Measurements from ENCODE around the gene CSH1. TPM values are rescaled to one million over a fixed set of nuclear protein-coding genes. Genes with fewer than 3 reads are reported as not detected.
A peak's percentile ranks its signal among the peaks of the same experiment; 100 is the strongest.
"Not testable (repeated sequence)": the region's sequence is repeated elsewhere in the genome, so short reads cannot be mapped to it uniquely, and the experiment has no call there.

CSH1 gene
- total RNA-seq, 3 donors from 2014 or later (not counting 1 experiment from before 2014, with no cell fraction given), result not detected

DNA sequence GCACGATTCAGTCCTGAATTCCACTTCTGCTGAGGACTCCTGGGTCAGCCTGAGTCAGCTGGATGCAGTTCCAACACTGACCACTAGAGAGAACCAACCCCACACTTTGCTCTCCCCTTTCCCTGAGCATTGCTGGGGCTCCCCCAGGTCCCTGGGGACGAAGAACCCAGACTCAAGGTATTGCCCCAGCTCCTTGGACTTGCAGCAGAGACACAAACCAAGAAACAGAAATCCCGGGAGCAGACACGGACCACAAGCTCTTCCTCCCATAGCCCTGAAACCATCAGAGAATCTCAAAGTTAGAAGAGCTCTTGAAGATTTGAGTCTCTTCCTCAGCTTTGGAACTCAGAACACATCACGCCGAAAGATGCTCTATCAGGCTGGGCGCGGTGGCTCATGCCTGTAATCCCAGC lies 22.9 kb upstream of the CSH1 start:
- no peaks in the 10 kb centered on the region for H3K27me3 ChIP-seq (ENCODE audit: control insufficient read depth, insufficient read depth, low read length)
- peak; percentile 91 to 100 (median 100) for ATAC-seq
- Mint-ChIP-seq H3K9me3 (no peaks in the 10 kb centered on the region), H3K27ac (peak overlapping the region in 1 of 2 donors; percentile 68), H3K4me1 (peaks cover 8 to 11% of the 10 kb centered on the region in 2 donors), H3K36me3 (no peaks in the 10 kb centered on the region), H3K27me3 (ENCODE audit: low read depth in 2 of 2) (peaks cover 4 to 7% of the 10 kb centered on the region in 2 donors), H3K4me3 (no peak overlapping the region)
- H3K36me3 ChIP-seq (ENCODE audit: control insufficient read depth, insufficient read depth, low read length), result no peaks in the 10 kb centered on the region
- H3K27ac ChIP-seq (ENCODE audit: low read length), result no peak overlapping the region
- H3K4me3 ChIP-seq (ENCODE audit: low read length), result no peak overlapping the region
- TF ChIP-seq CTCF (IDR thresholded peaks at IDR 0.05), result peak; percentile 95
- intact Hi-C loops (cut with micrococcal nuclease), result loop anchor here (1.0 to 5.0 kb wide), 6 partner anchors 27 to 363 kb away; no protein-coding TSS in a partner anchor
- H3K9me3 ChIP-seq (ENCODE audit: control insufficient read depth, insufficient read depth, low read length), result no peaks in the 10 kb centered on the region
- WGBS (ENCODE audit: insufficient coverage), result 48% methylated on average over 8 of the region's 8 CpGs
- DNase-seq, result peak; percentile 64 to 91
- peaks cover 19% of the 10 kb centered on the region for H3K4me1 ChIP-seq (ENCODE audit: control insufficient read depth, insufficient read depth, low read length)

DNA sequence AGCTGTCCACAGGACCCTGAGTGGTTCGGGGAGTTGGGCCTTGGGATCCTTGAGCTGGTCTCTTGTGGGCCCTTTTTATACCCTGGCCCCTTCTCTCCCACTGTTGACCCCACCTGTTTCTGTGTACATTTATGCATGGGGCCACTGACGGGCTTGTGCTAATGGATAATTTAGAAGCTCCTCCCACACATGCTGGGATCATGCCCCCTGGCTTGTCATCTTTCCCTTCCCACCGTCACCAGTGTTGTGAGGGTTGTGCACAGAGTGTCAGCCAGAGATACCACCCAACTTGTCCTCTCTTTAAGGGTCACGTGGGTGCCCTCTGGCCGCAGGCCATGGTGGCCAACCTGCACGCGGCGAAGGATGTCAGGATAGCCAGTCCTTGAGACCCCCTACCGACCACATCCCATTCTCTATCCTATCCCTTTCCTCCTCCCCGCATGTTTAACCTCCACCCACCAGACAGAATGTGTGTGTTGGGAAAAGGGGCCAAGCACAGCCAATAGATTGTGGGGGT lies 22.5 kb upstream of the CSH1 start, which contains the start of gene GH1:
Gene GH1 (minus strand): TSS at position 51 of the 517 bp plus-strand sequence. CDS start 63 bp downstream, outside the sequence.
- not testable (repeated sequence) for H3K36me3 ChIP-seq (ENCODE audit: control insufficient read depth, insufficient read depth, low read length); H3K9me3 Mint-ChIP-seq; H3K4me3 ChIP-seq (ENCODE audit: low read length); H3K27me3 ChIP-seq (ENCODE audit: control insufficient read depth, insufficient read depth, low read length); ATAC-seq; H3K36me3 Mint-ChIP-seq; DNase-seq; H3K4me3 Mint-ChIP-seq; H3K27me3 Mint-ChIP-seq (ENCODE audit: low read depth in 2 of 2); H3K9me3 ChIP-seq (ENCODE audit: control insufficient read depth, insufficient read depth, low read length); H3K27ac ChIP-seq (ENCODE audit: low read length)
- WGBS (ENCODE audit: insufficient coverage), result 77% methylated on average over 7 of the region's 10 CpGs
- Mint-ChIP-seq H3K4me1 (peaks cover 8 to 11% of the 10 kb centered on the region in 2 donors), H3K27ac (peak within 1 kb of the TSS in 1 of 2 donors; percentile 68)
- intact Hi-C loops (cut with micrococcal nuclease), result loop anchor here (1.0 to 5.0 kb wide), 6 partner anchors 27 to 363 kb away; no protein-coding TSS in a partner anchor
- H3K4me1 ChIP-seq (ENCODE audit: control insufficient read depth, insufficient read depth, low read length), result peaks cover 19% of the 10 kb centered on the region

GRCh38 chr17:63918305-63918704 lies 21.9 kb upstream of the CSH1 start:
- no peaks in the 10 kb centered on the region for H3K27me3 ChIP-seq (ENCODE audit: control insufficient read depth, insufficient read depth, low read length)
- H3K4me1 Mint-ChIP-seq, result peaks cover 8 to 11% of the 10 kb centered on the region in 2 donors
- TF ChIP-seq CTCF (IDR thresholded peaks at IDR 0.05), result no peak
- ATAC-seq, result no peak
- WGBS (ENCODE audit: insufficient coverage), result 95% methylated on average over 10 of the region's 10 CpGs
- no peaks in the 10 kb centered on the region for H3K9me3 Mint-ChIP-seq
- H3K27me3 Mint-ChIP-seq (ENCODE audit: low read depth in 2 of 2), result peaks cover 4 to 7% of the 10 kb centered on the region in 2 donors
- no peak overlapping the region for H3K4me3 ChIP-seq (ENCODE audit: low read length)
- H3K36me3 ChIP-seq (ENCODE audit: control insufficient read depth, insufficient read depth, low read length), result no peaks in the 10 kb centered on the region
- intact Hi-C loops (cut with micrococcal nuclease), result loop anchor here (5.0 kb wide), 2 partner anchors 229 to 364 kb away; no protein-coding TSS in a partner anchor
- peaks cover 19% of the 10 kb centered on the region for H3K4me1 ChIP-seq (ENCODE audit: control insufficient read depth, insufficient read depth, low read length)
- no peak overlapping the region for H3K4me3 Mint-ChIP-seq
- H3K9me3 ChIP-seq (ENCODE audit: control insufficient read depth, insufficient read depth, low read length), result no peaks in the 10 kb centered on the region
- H3K36me3 Mint-ChIP-seq, result no peaks in the 10 kb centered on the region
- no peak overlapping the region for H3K27ac ChIP-seq (ENCODE audit: low read length)
- no peak for DNase-seq
- H3K27ac Mint-ChIP-seq, result no peak overlapping the region

- WGBS (ENCODE audit: insufficient coverage), result 90% methylated on average over 13 of the region's 13 CpGs
- no peak overlapping the region for H3K27ac Mint-ChIP-seq
Measured at GRCh38 chr17:63917646-63918045, 21.3 kb upstream of the CSH1 start.

DNA sequence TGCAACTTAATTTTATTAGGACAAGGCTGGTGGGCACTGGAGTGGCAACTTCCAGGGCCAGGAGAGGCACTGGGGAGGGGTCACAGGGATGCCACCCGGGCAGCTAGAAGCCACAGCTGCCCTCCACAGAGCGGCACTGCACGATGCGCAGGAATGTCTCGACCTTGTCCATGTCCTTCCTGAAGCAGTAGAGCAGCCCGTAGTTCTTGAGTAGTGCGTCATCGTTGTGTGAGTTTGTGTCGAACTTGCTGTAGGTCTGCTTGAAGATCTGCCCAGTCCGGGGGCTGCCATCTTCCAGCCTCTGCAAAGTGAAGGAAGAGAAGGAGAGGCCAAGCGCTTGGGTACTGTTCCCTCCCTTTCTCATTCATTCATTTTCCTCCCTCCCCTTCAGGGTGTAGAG lies 20.8 kb upstream of the CSH1 start:
- not testable (repeated sequence) for H3K4me3 ChIP-seq (ENCODE audit: low read length); H3K9me3 Mint-ChIP-seq; H3K27me3 ChIP-seq (ENCODE audit: control insufficient read depth, insufficient read depth, low read length); H3K27ac ChIP-seq (ENCODE audit: low read length); H3K9me3 ChIP-seq (ENCODE audit: control insufficient read depth, insufficient read depth, low read length); H3K27me3 Mint-ChIP-seq (ENCODE audit: low read depth in 2 of 2); H3K36me3 ChIP-seq (ENCODE audit: control insufficient read depth, insufficient read depth, low read length); DNase-seq; ATAC-seq; H3K36me3 Mint-ChIP-seq; H3K4me3 Mint-ChIP-seq; H3K27ac Mint-ChIP-seq
- intact Hi-C loops (cut with micrococcal nuclease), result loop anchor here (5.0 kb wide), 2 partner anchors 230 to 365 kb away; no protein-coding TSS in a partner anchor
- WGBS (ENCODE audit: insufficient coverage), result 97% methylated on average over 7 of the region's 11 CpGs
- peaks cover 16% of the 10 kb centered on the region for H3K4me1 ChIP-seq (ENCODE audit: control insufficient read depth, insufficient read depth, low read length)
- peaks cover 8 to 11% of the 10 kb centered on the region in 2 donors for H3K4me1 Mint-ChIP-seq

More at GRCh38 chr17:63917646-63918045, 21.3 kb upstream of the CSH1 start:
- no peak for TF ChIP-seq CTCF (IDR thresholded peaks at IDR 0.05)
- H3K4me1 Mint-ChIP-seq, result peaks cover 8 to 11% of the 10 kb centered on the region in 2 donors
- H3K27me3 ChIP-seq (ENCODE audit: control insufficient read depth, insufficient read depth, low read length), result no peaks in the 10 kb centered on the region
- H3K27me3 Mint-ChIP-seq (ENCODE audit: low read depth in 2 of 2), result peaks cover 4 to 7% of the 10 kb centered on the region in 2 donors
- intact Hi-C loops (cut with micrococcal nuclease), result loop anchor here (5.0 kb wide), 2 partner anchors 230 to 365 kb away; no protein-coding TSS in a partner anchor
- H3K27ac ChIP-seq (ENCODE audit: low read length), result no peak overlapping the region
- H3K9me3 Mint-ChIP-seq, result no peaks in the 10 kb centered on the region
- no peak for DNase-seq
- H3K4me3 Mint-ChIP-seq, result no peak overlapping the region
- peaks cover 16% of the 10 kb centered on the region for H3K4me1 ChIP-seq (ENCODE audit: control insufficient read depth, insufficient read depth, low read length)
- H3K36me3 Mint-ChIP-seq, result no peaks in the 10 kb centered on the region
- no peaks in the 10 kb centered on the region for H3K36me3 ChIP-seq (ENCODE audit: control insufficient read depth, insufficient read depth, low read length)
- no peak overlapping the region for H3K4me3 ChIP-seq (ENCODE audit: low read length)
- H3K9me3 ChIP-seq (ENCODE audit: control insufficient read depth, insufficient read depth, low read length), result no peaks in the 10 kb centered on the region
- ATAC-seq, result no peak
